Breast epithelium (tissue), 4 donors: Measurements from ENCODE around the gene TTC4. TPM values are rescaled to one million over a fixed set of nuclear protein-coding genes. Genes with fewer than 3 reads are reported as not detected.

Source experiments
- DNase-seq, 2 donors: peaks; one replicate each; pipeline ENCODE4 v3.0.0-alpha.2; 2019; ENCODE audit warnings: low spot score in 2 of 2
- H3K27ac ChIP-seq, 2 donors: fragments of 200-600 bp; sonication (generic) in 1 of 2; one replicate each; pipeline ENCODE4 v1.5.1; 2016 to 2019; ENCODE audit warnings: mild to moderate bottlenecking in 1 of 2
- H3K27me3 ChIP-seq, 2 donors: fragments of 200-600 bp; sonication (generic) in 1 of 2; one replicate each; pipeline versions ENCODE4 v1.5.1 to v1.6.0; 2017 to 2019; ENCODE audit warnings: control low read depth in 1 of 2, mild to moderate bottlenecking in 1 of 2
- H3K36me3 ChIP-seq: fragments of 200-600 bp; one replicate; pipeline ENCODE4 v1.5.1; 2019
- H3K4me1 ChIP-seq, 2 donors: fragments of 200-600 bp; sonication (generic); one replicate each; pipeline ENCODE4 v1.5.1; 2016 to 2019; ENCODE audit warnings: control low read depth in 1 of 2
- H3K4me3 ChIP-seq, 3 donors: fragments of 200-600 bp; sonication (generic); 1 replicate in 2 of 3; 2 replicates in 1 of 3; pipeline ENCODE4 v1.5.1; 2016 to 2019; ENCODE audit warnings: mild to moderate bottlenecking in 3 of 3, moderate library complexity in 2 of 3
- H3K9me3 ChIP-seq, 2 donors: fragments of 200-600 bp; sonication (generic) in 1 of 2; one replicate each; pipeline ENCODE4 v1.5.1; 2016 to 2019; ENCODE audit warnings: control low read depth in 1 of 2
- POLR2A ChIP-seq: fragments of 450-650 bp; IDR thresholded peaks from one replicate; pipeline ENCODE4 v1.6.1; 2016; ENCODE audit warnings: antibody characterized with exemption, mild to moderate bottlenecking, moderate library complexity
- POLR2AphosphoS5 ChIP-seq, 3 donors: sonication (generic); formaldehyde crosslinking; IDR thresholded peaks; one replicate each; pipeline ENCODE4 v1.6.1; 2017; ENCODE audit warnings: antibody characterized with exemption in 3 of 3
- intact Hi-C: fragments of 100-400 bp; cut with DNase I; formaldehyde crosslinking; loops from one replicate; pipeline ENCODE4 v1.15.1; 2023; ENCODE audit warnings: low total_unique reads
- total RNA-seq, 3 donors: library from RNA; depleted of rRNA; stranded (reverse); fragments of >200 nt; gene quantifications; one replicate each; pipeline ENCODE4 v1.1.0, GENCODE V29; 2016
- TF ChIP-seq, protein P1 (sequence below), 3 donors: fragments of 450-650 bp; IDR thresholded peaks; one replicate each; pipeline ENCODE4 v1.5.1; 2016 to 2017; ENCODE audit warnings: antibody characterized with exemption in 3 of 3, mild to moderate bottlenecking in 3 of 3, moderate library complexity in 3 of 3

The TTC4 gene
- total RNA-seq, 3 donors from 2014 or later, result 18.2 to 33.8 (median 26.9) TPM

DNA sequence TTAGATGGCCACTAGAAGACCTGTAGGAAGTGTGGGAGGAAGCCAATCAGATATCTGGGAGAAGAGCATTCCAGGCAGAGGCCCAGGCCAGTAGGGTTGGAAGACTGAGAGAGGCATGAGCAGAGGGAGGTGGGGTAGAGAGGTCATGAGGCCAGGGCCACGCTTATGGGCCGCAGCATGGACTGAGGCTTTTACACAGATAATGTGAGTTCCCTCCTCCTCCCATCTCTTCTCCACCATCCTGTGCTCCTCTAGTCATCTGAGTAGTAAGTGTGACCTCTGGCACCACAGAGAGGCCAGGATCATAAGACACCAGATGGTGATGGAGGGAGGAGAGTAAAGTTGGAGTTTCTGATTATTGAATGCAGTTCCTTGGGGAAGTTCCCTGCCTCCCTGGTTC lies 68.4 kb downstream of the TTC4 start:
- no peak for DNase-seq
- intact Hi-C loops, result no loop called here
- Histone ChIP-seq H3K4me3 (no peak overlapping the region), H3K27me3 (no peaks in the 10 kb centered on the region), H3K4me1 (peaks cover 0 to 3% of the 10 kb centered on the region in 2 donors), H3K36me3 (no peaks in the 10 kb centered on the region), H3K27ac (no peak overlapping the region), H3K9me3 (no peaks in the 10 kb centered on the region)
- no peak for TF ChIP-seq POLR2AphosphoS5 (IDR thresholded peaks at IDR 0.05)
- TF ChIP-seq POLR2A, result no peak
- TF ChIP-seq, protein P1, sequence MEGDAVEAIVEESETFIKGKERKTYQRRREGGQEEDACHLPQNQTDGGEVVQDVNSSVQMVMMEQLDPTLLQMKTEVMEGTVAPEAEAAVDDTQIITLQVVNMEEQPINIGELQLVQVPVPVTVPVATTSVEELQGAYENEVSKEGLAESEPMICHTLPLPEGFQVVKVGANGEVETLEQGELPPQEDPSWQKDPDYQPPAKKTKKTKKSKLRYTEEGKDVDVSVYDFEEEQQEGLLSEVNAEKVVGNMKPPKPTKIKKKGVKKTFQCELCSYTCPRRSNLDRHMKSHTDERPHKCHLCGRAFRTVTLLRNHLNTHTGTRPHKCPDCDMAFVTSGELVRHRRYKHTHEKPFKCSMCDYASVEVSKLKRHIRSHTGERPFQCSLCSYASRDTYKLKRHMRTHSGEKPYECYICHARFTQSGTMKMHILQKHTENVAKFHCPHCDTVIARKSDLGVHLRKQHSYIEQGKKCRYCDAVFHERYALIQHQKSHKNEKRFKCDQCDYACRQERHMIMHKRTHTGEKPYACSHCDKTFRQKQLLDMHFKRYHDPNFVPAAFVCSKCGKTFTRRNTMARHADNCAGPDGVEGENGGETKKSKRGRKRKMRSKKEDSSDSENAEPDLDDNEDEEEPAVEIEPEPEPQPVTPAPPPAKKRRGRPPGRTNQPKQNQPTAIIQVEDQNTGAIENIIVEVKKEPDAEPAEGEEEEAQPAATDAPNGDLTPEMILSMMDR (IDR thresholded peaks at IDR 0.05), result no peak

DNA sequence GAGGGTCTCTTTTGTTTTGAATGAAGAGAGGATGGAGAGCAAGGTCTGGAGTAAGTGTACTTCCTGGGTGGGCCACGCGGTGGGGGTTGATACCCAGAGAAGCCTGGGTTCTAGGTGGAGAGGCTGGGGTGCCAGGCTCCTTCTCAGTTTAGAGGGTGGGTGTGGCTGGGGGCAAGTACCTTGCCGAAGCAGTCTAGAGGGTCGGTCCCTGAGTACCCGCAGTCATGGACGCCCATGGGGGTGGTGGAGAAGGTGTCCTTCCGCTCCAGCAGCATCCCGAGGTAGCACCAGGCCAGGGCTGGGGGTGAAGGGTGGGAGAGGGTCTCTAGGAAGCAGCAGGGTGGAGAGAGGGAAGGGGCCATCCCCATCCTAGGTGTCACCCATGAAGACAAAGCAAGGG lies 71.1 kb downstream of the TTC4 start:
- H3K4me1 ChIP-seq, result no peaks in the 10 kb centered on the region
- H3K27me3 ChIP-seq, result no peaks in the 10 kb centered on the region
- no peak overlapping the region for H3K27ac ChIP-seq
- TF ChIP-seq POLR2AphosphoS5 (IDR thresholded peaks at IDR 0.05) (no peak), POLR2A (no peak)
- TF ChIP-seq, protein P1 (IDR thresholded peaks at IDR 0.05), result no peak
- no peak overlapping the region for H3K4me3 ChIP-seq
- H3K36me3 ChIP-seq, result no peaks in the 10 kb centered on the region
- DNase-seq, result no peak
- intact Hi-C loops, result no loop called here
- H3K9me3 ChIP-seq, result no peaks in the 10 kb centered on the region

DNA sequence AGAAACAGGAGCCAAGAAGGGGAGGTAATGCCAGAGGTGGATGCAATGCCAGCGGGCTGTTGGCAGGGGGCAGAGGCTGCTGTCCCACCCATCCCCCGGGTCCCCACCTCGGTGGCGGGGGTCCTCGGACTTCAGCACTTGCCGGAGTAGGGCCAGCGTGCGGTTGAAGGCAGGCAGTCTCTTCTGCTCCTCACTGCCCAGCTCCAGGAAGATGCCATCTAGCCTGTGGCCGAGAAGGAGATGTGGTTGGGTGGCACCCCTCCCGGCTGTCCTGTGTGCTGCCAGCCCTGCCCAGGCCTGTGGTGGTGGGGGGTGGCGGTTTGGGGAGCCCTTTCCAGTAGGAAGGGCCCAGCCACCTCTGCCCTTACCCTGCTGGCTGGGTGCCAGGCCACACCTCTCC lies 71.9 kb downstream of the TTC4 start:
- no peaks in the 10 kb centered on the region for H3K9me3 ChIP-seq
- intact Hi-C loops, result no loop called here
- TF ChIP-seq, protein P1 (IDR thresholded peaks at IDR 0.05), result no peak
- TF ChIP-seq POLR2AphosphoS5 (IDR thresholded peaks at IDR 0.05) (no peak), POLR2A (no peak)

DNA sequence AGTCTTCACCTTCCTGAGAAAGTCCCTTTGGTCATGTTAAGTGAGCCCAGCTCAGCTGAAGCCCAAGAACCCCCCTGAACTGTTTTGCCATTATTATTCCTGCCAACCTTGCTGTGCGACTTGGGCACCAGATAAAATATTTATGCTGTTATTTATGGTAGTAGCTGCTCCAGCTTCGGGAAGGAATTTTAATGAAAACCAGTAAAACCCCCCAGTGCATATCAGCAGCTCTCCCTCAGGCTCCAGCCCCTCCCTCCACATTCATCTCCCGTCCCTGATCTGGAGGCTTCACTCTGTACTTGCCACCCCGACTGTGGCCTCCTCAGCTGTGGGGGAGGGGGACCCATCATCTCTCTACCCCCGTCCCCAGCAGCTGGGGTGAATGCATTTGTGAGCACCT lies 72.8 kb downstream of the TTC4 start:
- Histone ChIP-seq H3K27ac (no peak overlapping the region), H3K36me3 (no peaks in the 10 kb centered on the region), H3K27me3 (no peaks in the 10 kb centered on the region), H3K4me3 (no peak overlapping the region), H3K4me1 (no peaks in the 10 kb centered on the region), H3K9me3 (no peaks in the 10 kb centered on the region)
- TF ChIP-seq POLR2AphosphoS5 (IDR thresholded peaks at IDR 0.05) (no peak), POLR2A (no peak)
- TF ChIP-seq, protein P1 (IDR thresholded peaks at IDR 0.05), result no peak
- intact Hi-C loops, result no loop called here
- no peak for DNase-seq

More for the DNA sequence above, 71.9 kb downstream of the TTC4 start:
- Histone ChIP-seq H3K36me3 (no peaks in the 10 kb centered on the region), H3K27me3 (no peaks in the 10 kb centered on the region), H3K4me1 (no peaks in the 10 kb centered on the region), H3K27ac (no peak overlapping the region), H3K4me3 (no peak overlapping the region)
- no peak for DNase-seq

DNA sequence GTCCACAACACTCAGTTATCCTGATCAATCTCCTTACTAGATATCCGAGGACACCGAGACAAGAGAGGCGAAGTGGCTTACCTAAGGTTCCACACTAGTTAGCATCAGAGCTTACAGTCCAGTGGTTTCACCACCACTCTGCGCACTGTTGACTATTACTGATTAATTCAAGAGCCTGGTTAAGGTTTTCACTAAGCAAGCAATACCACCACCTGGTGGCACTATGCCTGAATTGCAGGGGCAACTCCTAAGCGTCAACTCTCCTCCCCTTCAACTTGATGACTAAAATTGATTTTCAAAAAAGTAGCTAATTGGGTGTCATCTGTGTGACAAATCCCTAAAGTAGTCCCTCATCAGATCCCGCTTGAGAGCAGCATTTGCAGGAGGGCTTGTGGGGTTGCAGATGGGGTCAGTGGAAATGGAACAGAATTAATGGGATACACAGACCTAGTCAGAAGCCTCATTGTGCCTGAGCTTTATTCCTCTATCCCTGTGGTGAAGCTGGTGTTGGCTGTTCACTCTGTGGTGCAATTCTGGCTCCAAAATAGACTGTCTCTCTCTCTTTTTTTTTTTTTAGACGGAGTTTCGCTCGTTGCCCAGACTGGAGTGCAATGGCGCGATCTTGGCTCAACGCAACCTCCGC lies 76.3 kb downstream of the TTC4 start:
- intact Hi-C loops, result no loop called here
- Histone ChIP-seq H3K9me3 (no peaks in the 10 kb centered on the region), H3K36me3 (no peaks in the 10 kb centered on the region), H3K27ac (no peak overlapping the region), H3K4me1 (peaks cover 0 to 5% of the 10 kb centered on the region in 2 donors), H3K4me3 (no peak overlapping the region), H3K27me3 (no peaks in the 10 kb centered on the region)
- TF ChIP-seq POLR2A, result no peak
- TF ChIP-seq, protein P1 (IDR thresholded peaks at IDR 0.05), result no peak
- TF ChIP-seq POLR2AphosphoS5 (IDR thresholded peaks at IDR 0.05), result no peak
- DNase-seq, result no peak

Other genes starting within 250 kb of the TTC4 start
- 1 to 10 TPM; 1.6 to 7.3 (median 1.8) TPM for gene ACOT11, start 167.6 kb upstream of the TTC4 start, total RNA-seq
- under 1 TPM in 2 of 3 donors, not detected in 1; 0.16 to 0.33 TPM for gene FAM151A, start 92.3 kb upstream of the TTC4 start, total RNA-seq
- 1 to 10 TPM in 1 of 3 donors, under 1 TPM in 2; 0.66 to 5.3 (median 0.80) TPM for gene MROH7, start 74.1 kb upstream of the TTC4 start, total RNA-seq
- gene PARS2, start 48.7 kb downstream of the TTC4 start, total RNA-seq, result 1 to 10 TPM; 2.2 to 7.8 (median 4.3) TPM
- gene TTC22, start 85.5 kb downstream of the TTC4 start, total RNA-seq, result 10 to 100 TPM in 1 of 3 donors, 1 to 10 TPM in 1, under 1 TPM in 1; 0.32 to 15.8 (median 7.9) TPM
- 100 to 1,000 TPM; 149 to 230 (median 157) TPM for gene DHCR24, start 171.3 kb downstream of the TTC4 start, total RNA-seq